AG04450 (cell line): ENCODE data around the gene C2orf68. TPM values are rescaled to one million over a fixed set of nuclear protein-coding genes. Genes with fewer than 3 reads are reported as not detected.
"Not testable (repeated sequence)": the region's sequence is repeated elsewhere in the genome, so short reads cannot be mapped to it uniquely, and the experiment has no call there.

Experiments
- CTCF ChIA-PET: fragments of 300-600, 350-600 bp; formaldehyde crosslinking; extraction: SDS; loops from one replicate; lab custom pipeline; 2022; ENCODE audit warnings: antibody characterized with exemption, inconsistent platforms; lab: Charles Lee
- POLR2A ChIA-PET: fragments of 350-600 bp; formaldehyde crosslinking; extraction: SDS; loops from one replicate; lab custom pipeline; 2021; ENCODE audit warnings: antibody characterized with exemption, inconsistent platforms; lab: Yijun Ruan, JAX
- DNase-seq: peaks from one replicate; pipeline ENCODE4 v3.0.0-alpha.2; 2011; ENCODE audit warnings: low read depth, low spot score
- H3K27ac ChIP-seq: one replicate; pipeline ENCODE4 v1.5.1; 2012; ENCODE audit warnings: low read depth, low read length, control low read depth
- H3K27me3 ChIP-seq: one replicate; pipeline ENCODE4 v1.6.0; 2012; ENCODE audit warnings: low read length; ENCODE audit not compliant: control insufficient read depth, insufficient read depth
- H3K4me3 ChIP-seq: 2 replicates; pipeline ENCODE4 v1.5.1; 2011; ENCODE audit warnings: mild to moderate bottlenecking, low read depth, low read length, control low read depth
- H3K9me3 ChIP-seq: 2 replicates; pipeline ENCODE4 v1.5.1; 2012; ENCODE audit warnings: low read length; ENCODE audit not compliant: control insufficient read depth, insufficient read depth
- polyA minus RNA-seq: library from RNA; depleted of rRNA, polyadenylated mRNA; stranded (reverse); fragments of >200 nt; gene quantifications from 2 replicates; pipeline ENCODE4 v1.2.3, GENCODE V29; 2011; rRNA and poly(A)+ RNA removed
- polyA plus RNA-seq: library from polyadenylated mRNA; depleted of rRNA; stranded (reverse); fragments of >200 nt; gene quantifications from 2 replicates; pipeline ENCODE4 v1.2.3, GENCODE V29; 2011; rRNA removed
- TF ChIP-seq, protein P1 (sequence below): IDR thresholded peaks from 2 replicates; pipeline ENCODE4 v1.5.1; 2011; ENCODE audit warnings: low read depth, low read length, control low read depth, inconsistent platforms

C2orf68 gene, protein sequence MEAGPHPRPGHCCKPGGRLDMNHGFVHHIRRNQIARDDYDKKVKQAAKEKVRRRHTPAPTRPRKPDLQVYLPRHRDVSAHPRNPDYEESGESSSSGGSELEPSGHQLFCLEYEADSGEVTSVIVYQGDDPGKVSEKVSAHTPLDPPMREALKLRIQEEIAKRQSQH
- polyA plus RNA-seq (17.8 and 19.1 TPM in 2 replicates), polyA minus RNA-seq (21.7 and 25.3 TPM in 2 replicates)

GRCh38 chr2:85611705-85612587 lies at the start of gene C2orf68:
TSS of gene C2orf68 (minus strand) at chr2:85612066. CDS start at chr2:85611984, 82 bp downstream.
- peak within 1 kb of the TSS; percentile 78 for H3K4me3 ChIP-seq
- peak within 1 kb of the TSS; percentile 47 for H3K27ac ChIP-seq
- ChIA-PET CTCF (interaction anchor here (0.6 to 1.0 kb wide), 2 partner anchors 25 to 52 kb away, joined by 5 to 7 read pairs; no protein-coding TSS in a partner anchor), POLR2A (interaction anchor here (0.6 to 1.5 kb wide), 11 partner anchors 9 to 284 kb away, joined by 3 to 8 read pairs (median 4); partner anchors contain the start of genes ELMOD3, MAT2A, RETSAT and RNF181)
- H3K27me3 ChIP-seq, result no peaks in the 10 kb centered on the region
- TF ChIP-seq, protein P1, sequence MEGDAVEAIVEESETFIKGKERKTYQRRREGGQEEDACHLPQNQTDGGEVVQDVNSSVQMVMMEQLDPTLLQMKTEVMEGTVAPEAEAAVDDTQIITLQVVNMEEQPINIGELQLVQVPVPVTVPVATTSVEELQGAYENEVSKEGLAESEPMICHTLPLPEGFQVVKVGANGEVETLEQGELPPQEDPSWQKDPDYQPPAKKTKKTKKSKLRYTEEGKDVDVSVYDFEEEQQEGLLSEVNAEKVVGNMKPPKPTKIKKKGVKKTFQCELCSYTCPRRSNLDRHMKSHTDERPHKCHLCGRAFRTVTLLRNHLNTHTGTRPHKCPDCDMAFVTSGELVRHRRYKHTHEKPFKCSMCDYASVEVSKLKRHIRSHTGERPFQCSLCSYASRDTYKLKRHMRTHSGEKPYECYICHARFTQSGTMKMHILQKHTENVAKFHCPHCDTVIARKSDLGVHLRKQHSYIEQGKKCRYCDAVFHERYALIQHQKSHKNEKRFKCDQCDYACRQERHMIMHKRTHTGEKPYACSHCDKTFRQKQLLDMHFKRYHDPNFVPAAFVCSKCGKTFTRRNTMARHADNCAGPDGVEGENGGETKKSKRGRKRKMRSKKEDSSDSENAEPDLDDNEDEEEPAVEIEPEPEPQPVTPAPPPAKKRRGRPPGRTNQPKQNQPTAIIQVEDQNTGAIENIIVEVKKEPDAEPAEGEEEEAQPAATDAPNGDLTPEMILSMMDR, result no peak
- H3K9me3 ChIP-seq, result peaks cover 4% of the 10 kb centered on the region; the same call in 1 of the 2 replicates
- peak; percentile 26 for DNase-seq

DNA sequence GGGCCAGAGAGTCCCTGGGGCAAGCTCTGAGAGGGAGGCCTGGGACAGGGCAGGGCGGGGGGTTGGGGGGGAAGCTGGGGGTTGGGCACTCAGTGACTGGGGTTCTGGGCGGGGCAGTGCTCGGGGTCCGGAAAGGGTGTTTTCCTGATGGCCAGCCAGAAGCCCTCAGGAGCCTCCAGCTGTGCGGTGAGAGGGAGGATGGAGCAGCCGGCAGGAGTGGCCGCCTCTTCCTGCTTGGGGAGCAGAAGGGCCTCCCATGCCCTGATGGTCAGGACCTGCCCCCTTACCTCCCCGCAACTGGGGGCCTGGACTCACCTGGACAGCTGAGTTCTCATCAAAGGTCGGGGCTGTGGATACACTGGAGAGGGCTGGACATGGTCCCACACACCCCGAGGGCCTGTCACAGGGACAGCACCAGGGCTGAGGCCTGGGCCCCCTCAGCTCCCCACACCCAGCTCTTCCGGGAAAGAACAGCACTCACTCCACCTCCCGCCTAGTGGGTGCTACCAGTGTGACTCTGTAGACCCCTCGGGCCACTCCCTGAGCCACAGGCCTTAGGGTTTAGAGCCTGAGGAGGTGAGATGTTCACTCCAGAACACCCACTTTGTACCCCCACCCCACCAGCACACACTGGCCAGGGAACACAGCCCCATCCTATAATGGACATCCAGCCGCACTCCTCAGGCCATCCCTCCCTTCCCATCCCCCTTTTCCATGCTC lies 49.4 kb upstream of the C2orf68 start:
- no peak overlapping the region for H3K27ac ChIP-seq
- POLR2A ChIA-PET, result interaction anchor here (1.1 kb wide), 1 partner anchor 8 kb away, joined by 3 read pairs; no protein-coding TSS in a partner anchor
- TF ChIP-seq, protein P1, result no peak
- H3K9me3 ChIP-seq, result no peaks in the 10 kb centered on the region; the same call in 1 of the 2 replicates
- DNase-seq, result no peak
- no peak overlapping the region for H3K4me3 ChIP-seq
- H3K27me3 ChIP-seq, result no peaks in the 10 kb centered on the region
- CTCF ChIA-PET, result interaction anchor here (0.6 to 3.4 kb wide), 2 partner anchors 13 to 18 kb away, joined by 4 to 11 read pairs; no protein-coding TSS in a partner anchor

- Histone ChIP-seq H3K27ac (no peak overlapping the region), H3K27me3 (no peaks in the 10 kb centered on the region), H3K9me3 (no peaks in the 10 kb centered on the region; the same call in 1 of the 2 replicates), H3K4me3 (no peak overlapping the region)
- ChIA-PET CTCF (interaction anchor here (0.6 to 3.4 kb wide), 3 partner anchors 12 to 53 kb away, joined by 4 to 11 read pairs (median 4); no protein-coding TSS in a partner anchor), POLR2A (interaction anchor here (1.1 kb wide), 1 partner anchor 8 kb away, joined by 3 read pairs; no protein-coding TSS in a partner anchor)
- TF ChIP-seq, protein P1, result no peak
- DNase-seq, result no peak
Observed at GRCh38 chr2:85660725-85661124, 48.9 kb upstream of the C2orf68 start.

- not testable (repeated sequence) for H3K9me3 ChIP-seq, H3K27ac ChIP-seq, H3K27me3 ChIP-seq, H3K4me3 ChIP-seq, DNase-seq
- ChIA-PET CTCF (interaction anchor here (0.7 to 3.4 kb wide), 2 partner anchors 12 to 54 kb away, joined by 4 to 11 read pairs; no protein-coding TSS in a partner anchor), POLR2A (interaction anchor here (1.1 kb wide), 1 partner anchor 7 kb away, joined by 3 read pairs; no protein-coding TSS in a partner anchor)
Observed at GRCh38 chr2:85660301-85660700, 48.4 kb upstream of the C2orf68 start.
